ENCODE results near the gene RAD52. TPM values are rescaled to one million over a fixed set of nuclear protein-coding genes. Genes with fewer than 3 reads are reported as not detected.

RAD52 gene
- total and polyA plus RNA-seq, 2 donors from 2014 or later, result 6.4 to 17.1 TPM

DNA sequence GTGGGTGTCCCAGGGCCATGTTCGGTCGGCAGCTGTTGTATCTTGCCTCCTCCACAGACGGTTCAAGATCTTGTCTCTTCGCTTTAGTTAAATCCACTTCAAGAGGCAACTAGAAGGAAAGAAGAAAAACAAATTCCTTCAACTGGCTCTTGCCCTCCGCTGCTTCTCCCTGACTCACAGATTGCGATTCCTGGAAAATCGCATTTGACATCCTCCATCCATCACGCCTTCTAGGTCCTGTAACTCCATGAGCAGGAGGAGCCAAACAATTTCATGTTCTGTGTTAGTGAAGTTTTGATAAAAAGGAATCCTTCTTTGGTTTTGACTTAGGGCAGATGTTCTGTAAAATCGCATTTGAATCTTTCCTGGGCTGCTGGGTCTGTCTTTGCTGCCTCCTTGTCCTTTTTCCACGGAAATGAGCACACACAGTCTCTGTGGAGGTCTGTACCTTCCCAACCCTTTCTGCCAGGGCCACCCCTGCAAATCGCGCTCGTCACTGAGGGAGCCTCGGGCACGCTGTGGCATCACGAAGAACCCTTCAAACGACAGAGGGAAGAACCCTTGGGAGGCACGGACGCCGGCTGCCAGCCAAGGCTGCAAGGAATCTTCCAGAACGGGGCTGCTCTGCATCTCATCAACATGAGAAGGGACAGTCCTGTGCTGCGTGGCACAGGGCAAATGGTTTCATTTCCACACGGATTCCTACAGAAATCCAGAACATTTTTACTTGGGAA is 32.6 kb downstream of the RAD52 start:
- H3K36me3 ChIP-seq (ENCODE audit: control insufficient read depth in 2 of 3, insufficient read depth in 3 of 3, low read length in 3 of 3), result peaks cover 6 to 31% (median 21%) of the 10 kb centered on the region in 3 donors
- intact Hi-C loops (cut with DNase I), result no loop called here
- DNase-seq (no peak), FAIRE-seq (no peak)
- TF ChIP-seq, protein P1, sequence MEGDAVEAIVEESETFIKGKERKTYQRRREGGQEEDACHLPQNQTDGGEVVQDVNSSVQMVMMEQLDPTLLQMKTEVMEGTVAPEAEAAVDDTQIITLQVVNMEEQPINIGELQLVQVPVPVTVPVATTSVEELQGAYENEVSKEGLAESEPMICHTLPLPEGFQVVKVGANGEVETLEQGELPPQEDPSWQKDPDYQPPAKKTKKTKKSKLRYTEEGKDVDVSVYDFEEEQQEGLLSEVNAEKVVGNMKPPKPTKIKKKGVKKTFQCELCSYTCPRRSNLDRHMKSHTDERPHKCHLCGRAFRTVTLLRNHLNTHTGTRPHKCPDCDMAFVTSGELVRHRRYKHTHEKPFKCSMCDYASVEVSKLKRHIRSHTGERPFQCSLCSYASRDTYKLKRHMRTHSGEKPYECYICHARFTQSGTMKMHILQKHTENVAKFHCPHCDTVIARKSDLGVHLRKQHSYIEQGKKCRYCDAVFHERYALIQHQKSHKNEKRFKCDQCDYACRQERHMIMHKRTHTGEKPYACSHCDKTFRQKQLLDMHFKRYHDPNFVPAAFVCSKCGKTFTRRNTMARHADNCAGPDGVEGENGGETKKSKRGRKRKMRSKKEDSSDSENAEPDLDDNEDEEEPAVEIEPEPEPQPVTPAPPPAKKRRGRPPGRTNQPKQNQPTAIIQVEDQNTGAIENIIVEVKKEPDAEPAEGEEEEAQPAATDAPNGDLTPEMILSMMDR (IDR thresholded peaks at IDR 0.05; ENCODE audit: borderline replicate concordance, extremely low read depth, insufficient read depth), result no peak
- H3K4me1 ChIP-seq (ENCODE audit: control insufficient read depth in 2 of 3, insufficient read depth in 2 of 3, low read depth in 1 of 3, low read length in 3 of 3), result peaks cover 0 to 2% (median 0%) of the 10 kb centered on the region in 3 donors
- H3K27ac ChIP-seq (ENCODE audit: low read depth in 2 of 2, low read length in 2 of 2), result no peak overlapping the region
- H3K27me3 ChIP-seq (ENCODE audit: control insufficient read depth, insufficient read depth, low read length), result no peaks in the 10 kb centered on the region
- H3K4me3 ChIP-seq (ENCODE audit: low read length in 3 of 3), result no peak overlapping the region
- no peak overlapping the region for H3K9ac ChIP-seq (ENCODE audit: low read length in 3 of 3)
- no peaks in the 10 kb centered on the region for H3K9me3 ChIP-seq (ENCODE audit: control insufficient read depth in 2 of 3, insufficient read depth in 1 of 3, low read length in 3 of 3)

DNA sequence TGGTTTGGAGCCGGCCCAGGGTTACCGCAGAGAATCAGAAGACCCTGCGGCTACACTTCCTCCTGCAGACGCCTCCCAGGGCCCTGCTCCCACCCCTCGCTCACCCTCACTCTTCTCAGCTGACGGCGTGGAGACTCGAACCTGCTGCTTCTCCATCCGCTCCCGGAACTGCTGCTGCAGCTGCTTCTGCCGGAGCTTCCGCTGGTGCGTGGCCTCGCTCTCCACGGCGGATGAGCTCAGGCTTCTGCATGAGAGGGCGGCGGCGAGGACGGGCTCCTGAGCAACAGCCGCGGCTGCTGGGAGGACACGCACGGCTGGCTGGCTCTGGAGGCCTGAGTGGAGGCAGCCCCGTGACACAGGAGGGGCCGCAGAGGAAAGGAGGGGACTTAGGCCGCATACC is 33.3 kb downstream of the RAD52 start:
- H3K27me3 ChIP-seq (ENCODE audit: control insufficient read depth, insufficient read depth, low read length), result no peaks in the 10 kb centered on the region
- no peak overlapping the region for H3K27ac ChIP-seq (ENCODE audit: low read depth in 2 of 2, low read length in 2 of 2)
- peaks cover 6 to 31% (median 21%) of the 10 kb centered on the region in 3 donors for H3K36me3 ChIP-seq (ENCODE audit: control insufficient read depth in 2 of 3, insufficient read depth in 3 of 3, low read length in 3 of 3)
- peaks cover 0 to 3% (median 0%) of the 10 kb centered on the region in 3 donors for H3K4me1 ChIP-seq (ENCODE audit: control insufficient read depth in 2 of 3, insufficient read depth in 2 of 3, low read depth in 1 of 3, low read length in 3 of 3)
- intact Hi-C loops (cut with DNase I), result no loop called here
- no peak overlapping the region for H3K9ac ChIP-seq (ENCODE audit: low read length in 3 of 3)
- FAIRE-seq (no peak), DNase-seq (peak; percentile 72 to 88 (median 86))
- TF ChIP-seq, protein P1 (IDR thresholded peaks at IDR 0.05; ENCODE audit: borderline replicate concordance, extremely low read depth, insufficient read depth), result no peak
- H3K4me3 ChIP-seq (ENCODE audit: low read length in 3 of 3), result no peak overlapping the region
- no peaks in the 10 kb centered on the region for H3K9me3 ChIP-seq (ENCODE audit: control insufficient read depth in 2 of 3, insufficient read depth in 1 of 3, low read length in 3 of 3)

DNA sequence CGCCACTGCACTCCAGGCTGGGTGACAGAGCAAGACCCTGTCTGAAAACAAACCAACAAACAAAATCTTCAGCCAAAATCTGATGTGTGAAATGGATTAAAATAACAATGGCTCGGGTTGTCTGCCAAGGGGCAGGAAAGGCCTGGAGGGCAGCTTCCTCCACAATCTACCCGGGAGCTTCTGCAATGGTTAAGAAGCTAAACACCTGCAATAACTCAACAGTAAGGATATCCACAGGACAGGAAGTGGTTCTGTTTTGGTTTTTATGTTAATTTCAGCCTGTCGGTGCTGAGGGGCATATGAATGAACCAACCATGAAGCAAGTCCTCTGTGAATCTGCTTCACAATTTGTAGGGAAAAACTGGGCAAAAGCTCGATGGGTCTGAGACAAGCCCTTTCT is 34.4 kb downstream of the RAD52 start:
- no peak for FAIRE-seq
- Histone ChIP-seq H3K4me3 (ENCODE audit: low read length in 3 of 3) (no peak overlapping the region), H3K36me3 (ENCODE audit: control insufficient read depth in 2 of 3, insufficient read depth in 3 of 3, low read length in 3 of 3) (peaks cover 6 to 36% (median 21%) of the 10 kb centered on the region in 3 donors), H3K9ac (ENCODE audit: low read length in 3 of 3) (no peak overlapping the region), H3K27ac (ENCODE audit: low read depth in 2 of 2, low read length in 2 of 2) (no peak overlapping the region), H3K9me3 (ENCODE audit: control insufficient read depth in 2 of 3, insufficient read depth in 1 of 3, low read length in 3 of 3) (no peaks in the 10 kb centered on the region), H3K4me1 (ENCODE audit: control insufficient read depth in 2 of 3, insufficient read depth in 2 of 3, low read depth in 1 of 3, low read length in 3 of 3) (peaks cover 0 to 8% (median 0%) of the 10 kb centered on the region in 3 donors), H3K27me3 (ENCODE audit: control insufficient read depth, insufficient read depth, low read length) (no peaks in the 10 kb centered on the region)
- intact Hi-C loops (cut with DNase I), result no loop called here
- TF ChIP-seq, protein P1 (IDR thresholded peaks at IDR 0.05; ENCODE audit: borderline replicate concordance, extremely low read depth, insufficient read depth), result no peak
- no peak for DNase-seq

Measured in kidney (tissue), 14 donors.